CD4-positive, alpha-beta memory T cell (primary cell): Measurements from ENCODE around the gene ZNF324B. TPM values are rescaled to one million over a fixed set of nuclear protein-coding genes. Genes with fewer than 3 reads are reported as not detected.

ENCODE experiments used
- CTCF ChIA-PET: fragments of 350-600 bp; sonication (Branson Sonifier 250); formaldehyde crosslinking; loops from one replicate; lab custom pipeline; 2021; ENCODE audit warnings: inconsistent platforms; ENCODE audit not compliant: partially characterized antibody; lab: Charles Lee
- POLR2A ChIA-PET: fragments of 350-600 bp; sonication (Branson Sonifier 250); formaldehyde crosslinking; loops from one replicate; lab custom pipeline; 2021; ENCODE audit not compliant: partially characterized antibody; lab: Charles Lee
- DNase-seq, 5 donors: peaks; one replicate each; pipeline versions ENCODE4 v3.0.0 to v3.0.0-alpha.2; 2020 to 2022; ENCODE audit warnings: mixed read lengths in 1 of 5
- H3K27ac ChIP-seq: one replicate; pipeline ENCODE4 v1.7.0; 2013; ENCODE audit warnings: low read depth, low read length
- H3K27me3 ChIP-seq: 2 replicates; pipeline ENCODE4 v1.7.0; 2013; ENCODE audit warnings: mild to moderate bottlenecking, low read length, moderate library complexity; ENCODE audit not compliant: insufficient read depth
- H3K36me3 ChIP-seq: 2 replicates; pipeline ENCODE4 v1.7.0; 2013; ENCODE audit warnings: mild to moderate bottlenecking, low read length, moderate library complexity; ENCODE audit not compliant: insufficient read depth
- H3K4me1 ChIP-seq: 2 replicates; pipeline ENCODE4 v1.7.0; 2013; ENCODE audit warnings: mild to moderate bottlenecking, low read length, moderate library complexity; ENCODE audit not compliant: insufficient read depth
- H3K4me3 ChIP-seq, 2 donors: one replicate each; pipeline ENCODE4 v1.7.0; 2013; ENCODE audit warnings: low read length in 2 of 2, mild to moderate bottlenecking in 1 of 2
- H3K9me3 ChIP-seq, 2 donors: one replicate each; pipeline ENCODE4 v1.7.0; 2013; ENCODE audit warnings: low read length in 2 of 2, control low read depth in 1 of 2; ENCODE audit not compliant: control insufficient read depth in 1 of 2
- H3K27ac Mint-ChIP-seq, 7 donors: one replicate each; pipeline ENCODE4 v1.8.0; 2020 to 2021; ENCODE audit warnings: mixed read lengths in 7 of 7, mild to moderate bottlenecking in 6 of 7, inconsistent platforms in 3 of 7, moderate library complexity in 3 of 7
- H3K27me3 Mint-ChIP-seq, 2 donors: one replicate each; pipeline ENCODE4 v1.8.0; 2020 to 2021; ENCODE audit warnings: mixed read lengths in 2 of 2
- H3K36me3 Mint-ChIP-seq, 2 donors: one replicate each; pipeline ENCODE4 v1.8.0; 2020 to 2021; ENCODE audit warnings: mixed read lengths in 2 of 2, inconsistent platforms in 1 of 2, mild to moderate bottlenecking in 1 of 2
- H3K4me1 Mint-ChIP-seq, 4 donors: one replicate each; pipeline ENCODE4 v1.8.0; 2020 to 2021; ENCODE audit warnings: mixed read lengths in 4 of 4, mild to moderate bottlenecking in 1 of 4
- H3K4me3 Mint-ChIP-seq, 8 donors: one replicate each; pipeline ENCODE4 v1.8.0; 2020 to 2021; ENCODE audit warnings: mixed read lengths in 8 of 8, mild to moderate bottlenecking in 7 of 8, moderate library complexity in 6 of 8, inconsistent platforms in 3 of 8
- H3K9me3 Mint-ChIP-seq, 8 donors: one replicate each; pipeline ENCODE4 v1.8.0; 2020 to 2021; ENCODE audit warnings: mixed read lengths in 8 of 8, mild to moderate bottlenecking in 5 of 8, inconsistent platforms in 3 of 8, moderate library complexity in 1 of 8
- intact Hi-C: fragments of 100-400 bp; cut with micrococcal nuclease; formaldehyde crosslinking; loops from one replicate; pipeline ENCODE4 v1.15.1; 2023
- polyA plus RNA-seq, 2 donors: library from polyadenylated mRNA; unstranded; fragments of 300-500 nt; fragmentation: Illumina TruSeq; gene quantifications; one replicate each; pipeline ENCODE4 v1.2.3, GENCODE V29; 2021
- total RNA-seq, 2 experiments: library from RNA; stranded (reverse); gene quantifications; one replicate each; pipeline ENCODE4 v1.2.3, GENCODE V29; 2021

Gene ZNF324B
- total and polyA plus RNA-seq, 4 experiments from 2014 or later = 1.2 to 13.7 (median 7.3) TPM

DNA sequence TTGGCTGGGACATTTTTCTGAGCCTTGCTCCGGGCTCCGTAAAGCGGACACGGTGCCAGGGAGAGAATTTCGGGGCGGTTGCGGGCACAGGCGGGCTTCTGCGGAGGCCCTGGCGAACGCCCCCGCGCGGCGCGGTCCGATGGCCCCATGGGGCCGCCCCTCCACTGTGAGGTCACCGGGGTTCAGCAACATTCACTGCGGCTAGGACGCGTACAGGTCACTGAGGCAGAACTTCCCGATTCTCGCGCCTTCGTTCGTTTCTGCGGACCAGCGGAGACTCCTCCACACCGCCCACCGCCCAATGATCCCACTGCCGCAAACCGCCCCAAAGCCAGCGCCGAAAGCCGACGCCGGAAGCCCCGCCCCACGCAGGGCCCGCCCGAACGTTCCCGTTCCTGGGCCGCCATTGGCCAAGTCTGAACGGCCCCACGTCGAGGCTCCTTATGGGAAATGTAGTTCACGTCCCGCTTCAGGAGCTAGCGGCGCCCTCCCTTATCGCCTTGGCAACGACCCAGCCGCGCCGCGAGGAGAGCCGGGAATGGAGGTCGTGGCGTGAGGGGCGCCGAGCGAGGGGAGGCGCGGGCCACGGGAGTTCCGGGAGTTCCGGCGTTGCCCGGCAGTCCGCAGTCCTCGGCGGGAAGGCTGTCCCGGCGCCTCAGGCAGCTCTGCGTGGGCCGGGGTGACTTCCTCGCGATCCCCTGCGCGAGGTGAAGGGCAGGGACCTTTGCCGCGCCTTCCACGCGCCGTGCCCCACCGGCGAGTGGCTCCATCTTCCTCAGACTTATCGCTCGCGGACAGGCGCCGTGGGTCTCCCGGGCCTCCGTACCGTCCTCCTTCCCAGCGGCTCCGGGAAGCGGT is 43.0 kb upstream of the ZNF324B start, which contains the start of gene ZNF584:
Gene ZNF584, plus strand, starts transcription at position 498 of the 858 bp plus-strand sequence. CDS start 499 bp downstream, outside the sequence.
- CTCF ChIA-PET = interaction anchor here (1.0 to 1.6 kb wide), 5 partner anchors 35 to 173 kb away, joined by 3 to 5 read pairs (median 3); partner anchors contain the start of gene ZNF324B
- H3K9me3 ChIP-seq = no peaks in the 10 kb centered on the region
- DNase-seq = peak; percentile 93 to 94 (median 93)
- peak within 1 kb of the TSS; percentile 71 to 94 for H3K4me3 ChIP-seq
- intact Hi-C loops = loop anchor here (1.0 to 2.0 kb wide), 11 partner anchors 21 to 226 kb away; partner anchors contain the start of genes ERVK3-1, MZF1, RPS5 and ZNF132
- H3K4me1 ChIP-seq = peaks cover 25% of the 10 kb centered on the region
- Mint-ChIP-seq H3K9me3 (no peaks in the 10 kb centered on the region), H3K27ac (peak within 1 kb of the TSS; percentile 91 to 98 (median 95)), H3K36me3 (peaks cover 0 to 10% of the 10 kb centered on the region in 2 donors), H3K27me3 (no peaks in the 10 kb centered on the region), H3K4me3 (peak within 1 kb of the TSS; percentile 92 to 100 (median 96)), H3K4me1 (peaks cover 21 to 39% (median 33%) of the 10 kb centered on the region in 4 donors)
- no peaks in the 10 kb centered on the region for H3K36me3 ChIP-seq
- peak within 1 kb of the TSS; percentile 77 for H3K27ac ChIP-seq
- H3K27me3 ChIP-seq = no peaks in the 10 kb centered on the region
- POLR2A ChIA-PET = interaction anchor here (0.7 to 1.8 kb wide), 17 partner anchors 8 to 136 kb away, joined by 3 to 12 read pairs (median 5); partner anchors contain the start of genes ERVK3-1, RNF225, RPS5 and TRIM28

DNA sequence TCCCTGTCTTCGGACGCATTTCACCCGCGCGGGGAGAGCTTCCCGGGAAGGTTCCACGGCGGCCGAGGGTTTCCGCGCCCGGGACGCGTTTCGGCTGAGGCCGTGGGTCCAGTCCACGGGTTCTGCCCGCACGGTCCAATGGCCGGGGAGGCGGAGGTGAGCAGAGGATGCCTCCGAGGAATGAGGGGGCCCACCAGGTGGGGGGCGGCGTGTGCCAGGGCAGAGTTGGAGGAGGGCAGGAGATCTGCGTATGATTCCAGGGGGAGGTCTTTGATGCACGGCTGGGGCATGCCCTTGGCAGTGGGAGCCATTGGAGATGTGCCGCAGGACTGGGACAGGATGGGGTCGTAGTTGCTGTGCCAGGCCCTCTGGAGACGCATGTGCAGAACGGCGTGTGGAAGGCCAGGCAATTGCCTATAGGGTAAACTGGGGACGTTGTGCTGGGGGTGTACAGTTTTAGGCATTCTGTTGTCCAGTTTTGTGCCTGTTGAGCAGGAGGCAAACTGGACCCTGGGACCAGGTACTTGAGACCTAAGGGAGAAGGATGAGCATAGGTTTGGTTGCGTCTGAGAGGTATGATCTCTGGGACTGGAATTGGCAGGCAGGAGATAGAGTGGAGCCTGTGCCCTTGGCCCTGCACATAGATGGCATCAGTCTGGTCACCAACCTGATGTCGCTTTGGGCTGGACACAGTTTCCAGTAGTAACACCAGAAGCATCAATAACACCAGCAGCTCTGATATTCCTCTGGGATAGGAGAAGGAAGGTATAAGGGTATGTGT is 42.2 kb upstream of the ZNF324B start:
- Mint-ChIP-seq H3K4me3 (peak overlapping the region; percentile 92 to 100 (median 96)), H3K4me1 (peaks cover 21 to 39% (median 33%) of the 10 kb centered on the region in 4 donors), H3K27ac (peak overlapping the region; percentile 78 to 92 (median 90)), H3K36me3 (peaks cover 0 to 10% of the 10 kb centered on the region in 2 donors), H3K9me3 (no peaks in the 10 kb centered on the region), H3K27me3 (no peaks in the 10 kb centered on the region)
- DNase-seq = no peak
- Histone ChIP-seq H3K4me1 (peaks cover 25% of the 10 kb centered on the region), H3K4me3 (peak overlapping the region; percentile 19 to 94), H3K27ac (peak overlapping the region; percentile 77), H3K36me3 (no peaks in the 10 kb centered on the region), H3K9me3 (no peaks in the 10 kb centered on the region), H3K27me3 (no peaks in the 10 kb centered on the region)
- ChIA-PET POLR2A (interaction anchor here (0.7 to 1.8 kb wide), 17 partner anchors 9 to 135 kb away, joined by 3 to 12 read pairs (median 5); partner anchors contain the start of genes ERVK3-1, RNF225, RPS5 and TRIM28), CTCF (interaction anchor here (1.0 to 1.6 kb wide), 5 partner anchors 36 to 172 kb away, joined by 3 to 5 read pairs (median 3); partner anchors contain the start of gene ZNF324B)
- intact Hi-C loops = loop anchor here (2.0 kb wide), 3 partner anchors 82 to 226 kb away; partner anchors contain the start of genes ZNF274, ZNF8 and ZSCAN22

DNA sequence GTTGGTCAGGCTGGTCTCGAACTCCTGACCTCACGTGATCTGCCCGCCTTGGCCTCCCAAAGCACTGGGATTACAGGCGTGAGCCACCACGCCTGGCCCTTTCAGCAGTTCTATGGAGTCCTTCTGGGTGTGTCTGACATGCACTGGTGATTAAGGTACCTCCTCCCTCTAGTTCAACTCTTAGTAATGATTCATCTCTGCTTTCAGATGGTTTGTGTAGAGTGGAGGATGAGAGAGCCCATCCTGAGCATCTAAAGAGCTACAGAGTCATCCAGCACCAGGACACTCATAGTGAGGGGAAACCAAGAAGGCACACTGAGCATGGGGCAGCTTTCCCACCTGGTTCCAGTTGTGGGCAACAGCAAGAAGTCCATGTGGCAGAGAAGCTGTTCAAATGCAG is 34.8 kb upstream of the ZNF324B start:
- POLR2A ChIA-PET = no interaction called here
- CTCF ChIA-PET = interaction anchor here (1.6 kb wide), 1 partner anchor 10 kb away, joined by 3 read pairs; no protein-coding TSS in a partner anchor
- H3K27ac Mint-ChIP-seq = no peak overlapping the region

DNA sequence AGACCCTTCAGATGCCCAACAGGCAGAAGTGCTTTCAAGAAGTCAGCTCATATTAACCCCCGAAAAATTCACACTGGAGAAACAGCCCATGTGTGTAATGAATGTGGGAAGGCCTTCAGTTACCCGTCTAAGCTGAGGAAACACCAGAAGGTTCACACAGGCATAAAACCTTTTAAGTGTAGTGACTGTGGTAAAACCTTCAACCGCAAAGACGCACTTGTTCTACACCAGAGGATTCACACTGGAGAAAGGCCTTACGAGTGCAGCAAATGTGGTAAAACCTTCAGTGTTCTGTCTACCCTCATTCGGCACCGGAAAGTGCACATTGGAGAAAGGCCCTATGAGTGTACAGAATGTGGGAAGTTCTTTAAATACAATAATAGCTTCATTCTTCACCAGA is 34.4 kb upstream of the ZNF324B start:
- H3K27me3 Mint-ChIP-seq = no peaks in the 10 kb centered on the region
- Histone ChIP-seq H3K9me3 (no peaks in the 10 kb centered on the region), H3K36me3 (peaks cover 24% of the 10 kb centered on the region), H3K4me3 (no peak overlapping the region), H3K27ac (no peak overlapping the region), H3K27me3 (no peaks in the 10 kb centered on the region), H3K4me1 (no peaks in the 10 kb centered on the region)
- no peak overlapping the region for H3K4me3 Mint-ChIP-seq
- peaks cover 0 to 3% (median 1%) of the 10 kb centered on the region in 4 donors for H3K4me1 Mint-ChIP-seq
- ChIA-PET CTCF (interaction anchor here (1.6 kb wide), 1 partner anchor 9 kb away, joined by 3 read pairs; no protein-coding TSS in a partner anchor), POLR2A (no interaction called here)
- peaks cover 32 to 34% of the 10 kb centered on the region in 2 donors for H3K36me3 Mint-ChIP-seq
- intact Hi-C loops = no loop called here
- DNase-seq = no peak
- H3K9me3 Mint-ChIP-seq = no peaks in the 10 kb centered on the region
- H3K27ac Mint-ChIP-seq = no peak overlapping the region

More for the DNA sequence above, 34.8 kb upstream of the ZNF324B start:
- Histone ChIP-seq H3K27ac (no peak overlapping the region), H3K4me1 (no peaks in the 10 kb centered on the region), H3K36me3 (peaks cover 24% of the 10 kb centered on the region), H3K9me3 (no peaks in the 10 kb centered on the region), H3K4me3 (no peak overlapping the region), H3K27me3 (no peaks in the 10 kb centered on the region)
- Mint-ChIP-seq H3K36me3 (peaks cover 32 to 34% of the 10 kb centered on the region in 2 donors), H3K4me3 (no peak overlapping the region), H3K27me3 (no peaks in the 10 kb centered on the region), H3K4me1 (peaks cover 0 to 3% (median 1%) of the 10 kb centered on the region in 4 donors), H3K9me3 (no peaks in the 10 kb centered on the region)
- intact Hi-C loops = no loop called here
- no peak for DNase-seq

DNA sequence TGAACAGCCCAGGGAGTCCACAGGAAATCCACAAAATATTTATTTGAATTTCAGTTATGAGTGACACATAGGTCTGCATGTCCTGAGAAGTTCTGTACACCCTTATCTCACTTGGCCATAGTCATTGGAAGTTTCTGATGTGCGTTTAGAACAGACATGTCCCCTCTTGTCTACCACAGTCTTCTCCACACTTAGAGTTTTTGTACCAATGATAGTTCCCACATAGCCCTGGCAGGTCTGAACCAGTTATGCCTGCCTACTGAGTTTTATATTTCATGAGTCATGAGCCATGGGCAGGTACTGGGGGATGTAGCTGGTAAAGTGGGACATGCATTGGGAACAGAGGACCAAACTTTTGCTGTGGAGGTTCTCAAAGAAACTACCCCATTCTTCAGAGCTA is 22.8 kb upstream of the ZNF324B start:
- intact Hi-C loops = no loop called here
- no peaks in the 10 kb centered on the region for H3K27me3 Mint-ChIP-seq
- DNase-seq = no peak
- H3K36me3 ChIP-seq = no peaks in the 10 kb centered on the region
- H3K36me3 Mint-ChIP-seq = peaks cover 10 to 16% of the 10 kb centered on the region in 2 donors
- no peak overlapping the region for H3K4me3 ChIP-seq
- H3K27ac Mint-ChIP-seq = no peak overlapping the region
- peaks cover 0 to 77% (median 51%) of the 10 kb centered on the region in 8 donors for H3K9me3 Mint-ChIP-seq
- peaks cover 0 to 1% (median 0%) of the 10 kb centered on the region in 4 donors for H3K4me1 Mint-ChIP-seq
- H3K27ac ChIP-seq = no peak overlapping the region
- H3K4me1 ChIP-seq = no peaks in the 10 kb centered on the region
- H3K9me3 ChIP-seq = peaks cover 17 to 48% of the 10 kb centered on the region in 2 donors
- no peak overlapping the region for H3K4me3 Mint-ChIP-seq
- ChIA-PET POLR2A (no interaction called here), CTCF (no interaction called here)
- H3K27me3 ChIP-seq = no peaks in the 10 kb centered on the region

DNA sequence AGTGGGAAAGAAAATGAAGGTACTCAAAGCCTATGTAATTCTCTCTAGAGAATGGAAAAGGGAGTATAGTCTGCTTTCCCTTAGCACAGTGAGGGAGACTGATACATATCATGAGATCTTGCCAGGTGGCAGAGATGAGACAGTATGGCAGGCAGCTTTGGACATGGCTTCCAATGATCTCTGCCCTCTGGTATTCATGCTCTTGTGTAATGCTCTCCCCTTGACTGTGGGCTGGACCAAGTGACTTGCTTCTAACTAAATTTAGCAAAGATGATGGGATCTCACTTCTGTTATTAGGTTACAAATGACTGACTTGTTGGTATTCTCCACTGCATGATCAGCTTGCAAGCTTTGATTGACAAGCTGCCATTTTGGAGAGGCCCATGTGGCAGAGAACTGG is 21.7 kb upstream of the ZNF324B start:
- Histone ChIP-seq H3K36me3 (peaks cover 6% of the 10 kb centered on the region), H3K27ac (no peak overlapping the region), H3K9me3 (peaks cover 20 to 59% of the 10 kb centered on the region in 2 donors), H3K4me1 (no peaks in the 10 kb centered on the region), H3K4me3 (no peak overlapping the region), H3K27me3 (no peaks in the 10 kb centered on the region)
- POLR2A ChIA-PET = interaction anchor here (1.1 to 1.4 kb wide), 2 partner anchors 10 to 21 kb away, joined by 3 to 5 read pairs; partner anchors contain the start of genes ZNF132 and ZNF584
- no peak for DNase-seq
- CTCF ChIA-PET = no interaction called here
- H3K4me3 Mint-ChIP-seq = no peak overlapping the region
- H3K9me3 Mint-ChIP-seq = peaks cover 0 to 87% (median 62%) of the 10 kb centered on the region in 8 donors
- H3K4me1 Mint-ChIP-seq = peaks cover 0 to 1% (median 0%) of the 10 kb centered on the region in 4 donors
- no peak overlapping the region for H3K27ac Mint-ChIP-seq
- H3K36me3 Mint-ChIP-seq = peaks cover 19 to 25% of the 10 kb centered on the region in 2 donors
- H3K27me3 Mint-ChIP-seq = no peaks in the 10 kb centered on the region
- intact Hi-C loops = no loop called here
